Hepatocyte (in vitro differentiated cells): Measurements from ENCODE around the gene ZNF658. TPM values are rescaled to one million over a fixed set of nuclear protein-coding genes. Genes with fewer than 3 reads are reported as not detected.
"Not testable (repeated sequence)": the region's sequence is repeated elsewhere in the genome, so short reads cannot be mapped to it uniquely, and the experiment has no call there.

Experiments
- DNase-seq: peaks from one replicate; pipeline ENCODE4 v3.0.0-alpha.2; 2016; ENCODE audit warnings: low spot score
- H2AFZ ChIP-seq: fragments of 200-600 bp; sonication (generic); 2 replicates; pipeline ENCODE4 v1.6.0; 2016; ENCODE audit warnings: antibody characterized with exemption, mild to moderate bottlenecking
- H3K27ac ChIP-seq: fragments of 200-600 bp; sonication (generic); 2 replicates; pipeline ENCODE4 v1.5.1; 2016; ENCODE audit warnings: mild to moderate bottlenecking
- H3K27me3 ChIP-seq: fragments of 200-600 bp; sonication (generic); 2 replicates; pipeline ENCODE4 v1.6.1; 2016
- H3K36me3 ChIP-seq: fragments of 200-600 bp; sonication (generic); replicated peaks from 2 replicates; pipeline ENCODE4 v1.5.1; 2016; ENCODE audit warnings: low read depth; ENCODE audit not compliant: insufficient read depth
- H3K4me1 ChIP-seq: fragments of 200-600 bp; sonication (generic); 2 replicates; pipeline ENCODE4 v1.5.1; 2016; ENCODE audit warnings: mild to moderate bottlenecking, moderate library complexity; ENCODE audit not compliant: insufficient read depth
- H3K4me2 ChIP-seq: fragments of 200-600 bp; sonication (generic); 2 replicates; pipeline ENCODE4 v1.6.0; 2016
- H3K4me3 ChIP-seq: fragments of 200-600 bp; sonication (generic); 2 replicates; pipeline ENCODE4 v1.5.1; 2016; ENCODE audit warnings: mild to moderate bottlenecking
- H3K79me2 ChIP-seq: fragments of 200-600 bp; sonication (generic); 2 replicates; pipeline ENCODE4 v1.6.0; 2017; ENCODE audit warnings: mild to moderate bottlenecking
- H3K9me2 ChIP-seq: fragments of 200-600 bp; sonication (generic); replicated peaks from 2 replicates; pipeline ENCODE4 v1.6.0; 2017; ENCODE audit warnings: mild to moderate bottlenecking; ENCODE audit not compliant: insufficient read depth
- H3K9me3 ChIP-seq: fragments of 200-600 bp; sonication (generic); 2 replicates; pipeline ENCODE4 v1.5.1; 2016; ENCODE audit warnings: low read depth, mild to moderate bottlenecking
- H4K20me1 ChIP-seq: fragments of 200-600 bp; sonication (generic); 2 replicates; pipeline ENCODE4 v1.6.0; 2016; ENCODE audit warnings: mild to moderate bottlenecking; ENCODE audit not compliant: insufficient read depth, poor library complexity, severe bottlenecking
- WGBS: methylation state at CpG from one replicate; pipeline ENCODE4 v1.1.6; 2016; ENCODE audit warnings: low lambda C conversion rate; ENCODE audit errors: missing lambda C conversion rate; 5-methylcytosine and 5-hydroxymethylcytosine counted together
- polyA plus RNA-seq: library from polyadenylated mRNA; unstranded; fragments of >200 nt; fragmentation: Nextera tagmentation; extraction: Ambion mirVana; gene quantifications from 2 replicates; pipeline ENCODE4 v1.2.1, GENCODE V29; 2016
- total RNA-seq: library from RNA; depleted of rRNA; stranded (reverse); fragments of >200 nt; gene quantifications from 2 replicates; pipeline ENCODE4 v1.2.3, GENCODE V29; 2014

ZNF658 gene
- total RNA-seq (2.4 and 3.4 TPM in 2 replicates), polyA plus RNA-seq (1.00 and 1.7 TPM in 2 replicates)

GRCh38 chr9:66900490-66901131 is at the start of gene ZNF658:
ZNF658 (plus strand) TSS chr9:66900725; CDS start chr9:66903562, 2,837 bp downstream.
- H2AFZ ChIP-seq, result peak within 1 kb of the TSS; percentile 84
- peak within 1 kb of the TSS; percentile 79 for H3K4me2 ChIP-seq
- H4K20me1 ChIP-seq, H3K36me3 ChIP-seq, H3K9me3 ChIP-seq, H3K27ac ChIP-seq, H3K9me2 ChIP-seq, H3K4me1 ChIP-seq, H3K79me2 ChIP-seq, H3K27me3 ChIP-seq: not testable (repeated sequence)
- DNase-seq, result peak; percentile 80
- WGBS, result under 1% methylated on average over 46 of the region's 46 CpGs
- H3K4me3 ChIP-seq, result peak within 1 kb of the TSS; percentile 58

- not testable (repeated sequence) for DNase-seq, H3K9me2 ChIP-seq, H3K4me2 ChIP-seq, H3K4me3 ChIP-seq, H4K20me1 ChIP-seq, H2AFZ ChIP-seq, H3K79me2 ChIP-seq, H3K27ac ChIP-seq, H3K27me3 ChIP-seq, H3K9me3 ChIP-seq, H3K4me1 ChIP-seq, H3K36me3 ChIP-seq
- WGBS, result no CpG with 5 or more reads among the region's 4 CpGs
Observed at GRCh38 chr9:66861732-66862131, 38.8 kb upstream of the ZNF658 start.

- not testable (repeated sequence) for H4K20me1 ChIP-seq, H3K9me2 ChIP-seq, DNase-seq, H3K79me2 ChIP-seq, H3K4me1 ChIP-seq, H3K9me3 ChIP-seq, H3K27ac ChIP-seq, H3K27me3 ChIP-seq, H3K36me3 ChIP-seq, H3K4me2 ChIP-seq, H3K4me3 ChIP-seq, H2AFZ ChIP-seq
- 88% methylated on average over 2 of the region's 3 CpGs for WGBS
Observed at GRCh38 chr9:66868660-66869059, 31.9 kb upstream of the ZNF658 start.

GRCh38 chr9:66880605-66881004 is 19.9 kb upstream of the ZNF658 start:
- H3K27ac ChIP-seq, H3K9me2 ChIP-seq, H3K36me3 ChIP-seq, H3K4me3 ChIP-seq, H3K4me1 ChIP-seq, H3K27me3 ChIP-seq, H2AFZ ChIP-seq, H3K4me2 ChIP-seq, H3K79me2 ChIP-seq, H4K20me1 ChIP-seq, DNase-seq, H3K9me3 ChIP-seq: not testable (repeated sequence)
- 49% methylated on average over 3 of the region's 3 CpGs for WGBS

- H2AFZ ChIP-seq, H3K9me3 ChIP-seq, H3K27ac ChIP-seq, H3K4me1 ChIP-seq, H4K20me1 ChIP-seq, DNase-seq, H3K27me3 ChIP-seq, H3K9me2 ChIP-seq, H3K36me3 ChIP-seq, H3K79me2 ChIP-seq, H3K4me3 ChIP-seq, H3K4me2 ChIP-seq: not testable (repeated sequence)
- WGBS, result 96% methylated on average over 3 of the region's 3 CpGs
Observed at GRCh38 chr9:66881847-66882246, 18.7 kb upstream of the ZNF658 start.

- WGBS, result 57% methylated on average over 1 of the region's 1 CpG
- H4K20me1 ChIP-seq, DNase-seq, H3K9me2 ChIP-seq, H3K27me3 ChIP-seq, H3K4me2 ChIP-seq, H3K79me2 ChIP-seq, H3K9me3 ChIP-seq, H3K4me1 ChIP-seq, H3K36me3 ChIP-seq, H3K4me3 ChIP-seq, H2AFZ ChIP-seq, H3K27ac ChIP-seq: not testable (repeated sequence)
Observed at GRCh38 chr9:66890334-66890733, 10.2 kb upstream of the ZNF658 start.

- not testable (repeated sequence) for H4K20me1 ChIP-seq, H3K9me2 ChIP-seq, H3K27ac ChIP-seq, DNase-seq, H3K79me2 ChIP-seq, H3K36me3 ChIP-seq, H3K27me3 ChIP-seq, H3K9me3 ChIP-seq, H3K4me1 ChIP-seq
- 11% methylated on average over 6 of the region's 8 CpGs for WGBS
- peak overlapping the region; percentile 56 for H2AFZ ChIP-seq
- peak overlapping the region; percentile 79 for H3K4me2 ChIP-seq
- H3K4me3 ChIP-seq, result peak overlapping the region; percentile 58
Observed at GRCh38 chr9:66901141-66901540, 616 bp downstream of the ZNF658 start.

GRCh38 chr9:66909560-66909959 is 9.0 kb downstream of the ZNF658 start:
- not testable (repeated sequence) for H3K4me1 ChIP-seq, H3K79me2 ChIP-seq, H3K9me2 ChIP-seq, H3K27me3 ChIP-seq, H3K27ac ChIP-seq, H3K4me3 ChIP-seq, H2AFZ ChIP-seq, H3K4me2 ChIP-seq, H3K9me3 ChIP-seq, DNase-seq, H3K36me3 ChIP-seq, H4K20me1 ChIP-seq
- 100% methylated on average over 1 of the region's 2 CpGs for WGBS

- not testable (repeated sequence) for H3K4me2 ChIP-seq, H3K36me3 ChIP-seq, H3K4me3 ChIP-seq, DNase-seq, H4K20me1 ChIP-seq, H3K27ac ChIP-seq, H2AFZ ChIP-seq, H3K27me3 ChIP-seq, H3K79me2 ChIP-seq, H3K9me2 ChIP-seq, H3K4me1 ChIP-seq, H3K9me3 ChIP-seq
- 98% methylated on average over 4 of the region's 4 CpGs for WGBS
Observed at GRCh38 chr9:66920072-66920471, 19.5 kb downstream of the ZNF658 start.
